Adrenal gland (tissue), 5 donors: Measurements from ENCODE around the gene LARGE1.

ENCODE experiments used
- POLR2A ChIP-seq, 2 donors: fragments of 450-650 bp; IDR thresholded peaks; one replicate each; pipeline ENCODE4 v1.6.1; 2017; ENCODE audit warnings: antibody characterized with exemption in 2 of 2, mild to moderate bottlenecking in 2 of 2, moderate library complexity in 1 of 2
- TF ChIP-seq, protein P1 (sequence below), 6 experiments: fragments of 450-650 bp in 4 of 6; fragments of 200-600 bp in 2 of 6; sonication (generic) in 1 of 6; IDR thresholded peaks; 1 replicate in 5 of 6; 2 replicates in 1 of 6; pipeline versions ENCODE4 v1.5.1 to v1.8.0; 2016 to 2021; ENCODE audit warnings: antibody characterized with exemption in 6 of 6, mild to moderate bottlenecking in 2 of 6, moderate library complexity in 1 of 6
- donor health status: DM: no; HTN: no; CAD: no.

DNA sequence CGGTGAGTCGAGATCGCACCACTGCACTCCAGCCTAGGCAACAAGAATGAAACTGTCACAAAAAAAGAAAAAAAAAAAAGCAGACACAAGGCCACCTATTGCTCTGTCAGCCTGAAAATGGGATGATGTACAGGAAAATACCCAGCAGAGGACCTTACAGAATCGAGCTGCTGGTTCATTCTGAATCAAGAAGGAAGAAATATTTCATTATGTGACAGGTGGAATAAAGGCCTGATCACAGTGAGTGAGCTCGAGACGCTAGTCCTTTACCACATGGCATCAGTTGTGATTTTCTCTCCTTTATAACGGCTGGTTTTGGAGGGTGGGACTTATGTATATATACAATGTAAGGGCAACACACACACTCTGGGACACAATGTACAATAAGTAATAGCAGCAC, 340.0 kb downstream of the LARGE1 start:
- TF ChIP-seq, protein P1, sequence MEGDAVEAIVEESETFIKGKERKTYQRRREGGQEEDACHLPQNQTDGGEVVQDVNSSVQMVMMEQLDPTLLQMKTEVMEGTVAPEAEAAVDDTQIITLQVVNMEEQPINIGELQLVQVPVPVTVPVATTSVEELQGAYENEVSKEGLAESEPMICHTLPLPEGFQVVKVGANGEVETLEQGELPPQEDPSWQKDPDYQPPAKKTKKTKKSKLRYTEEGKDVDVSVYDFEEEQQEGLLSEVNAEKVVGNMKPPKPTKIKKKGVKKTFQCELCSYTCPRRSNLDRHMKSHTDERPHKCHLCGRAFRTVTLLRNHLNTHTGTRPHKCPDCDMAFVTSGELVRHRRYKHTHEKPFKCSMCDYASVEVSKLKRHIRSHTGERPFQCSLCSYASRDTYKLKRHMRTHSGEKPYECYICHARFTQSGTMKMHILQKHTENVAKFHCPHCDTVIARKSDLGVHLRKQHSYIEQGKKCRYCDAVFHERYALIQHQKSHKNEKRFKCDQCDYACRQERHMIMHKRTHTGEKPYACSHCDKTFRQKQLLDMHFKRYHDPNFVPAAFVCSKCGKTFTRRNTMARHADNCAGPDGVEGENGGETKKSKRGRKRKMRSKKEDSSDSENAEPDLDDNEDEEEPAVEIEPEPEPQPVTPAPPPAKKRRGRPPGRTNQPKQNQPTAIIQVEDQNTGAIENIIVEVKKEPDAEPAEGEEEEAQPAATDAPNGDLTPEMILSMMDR (IDR thresholded peaks at IDR 0.05) = no peak
- TF ChIP-seq POLR2A (IDR thresholded peaks at IDR 0.05) = no peak
